KG1 (cell line): ENCODE results near the gene METRNL.
"Not testable (repeated sequence)": the region's sequence is repeated elsewhere in the genome, so short reads cannot be mapped to it uniquely, and the experiment has no call there.

Experiments
- DNase-seq: peaks from one replicate; lab custom pipeline; 2025; lab: John Stamatoyannopoulos, UW

Gene METRNL, protein sequence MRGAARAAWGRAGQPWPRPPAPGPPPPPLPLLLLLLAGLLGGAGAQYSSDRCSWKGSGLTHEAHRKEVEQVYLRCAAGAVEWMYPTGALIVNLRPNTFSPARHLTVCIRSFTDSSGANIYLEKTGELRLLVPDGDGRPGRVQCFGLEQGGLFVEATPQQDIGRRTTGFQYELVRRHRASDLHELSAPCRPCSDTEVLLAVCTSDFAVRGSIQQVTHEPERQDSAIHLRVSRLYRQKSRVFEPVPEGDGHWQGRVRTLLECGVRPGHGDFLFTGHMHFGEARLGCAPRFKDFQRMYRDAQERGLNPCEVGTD

DNA sequence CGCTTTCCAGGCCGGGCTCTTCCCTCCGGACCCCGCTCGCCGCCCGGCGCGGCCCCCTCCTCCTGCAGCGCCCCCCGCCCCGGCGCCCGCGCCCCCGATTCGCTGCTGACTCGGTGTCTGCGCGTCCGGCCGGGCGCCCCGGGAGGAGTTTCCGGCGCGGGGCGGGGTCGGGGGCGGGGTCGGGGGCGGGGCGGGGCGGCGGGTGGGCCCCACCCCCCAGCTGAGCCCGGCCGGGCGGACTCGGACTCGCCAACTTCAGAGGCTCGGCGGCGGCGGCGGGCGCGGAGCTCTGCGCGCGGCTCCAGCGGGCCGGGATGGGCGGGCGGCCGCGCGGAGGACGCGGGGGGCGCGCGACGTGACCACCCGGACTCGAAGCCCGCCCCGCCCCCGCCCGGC is at the start of gene METRNL:
METRNL (plus strand) TSS at position 258 of the 396 bp plus-strand sequence. CDS start 207 bp downstream, outside the sequence.
- no peak for DNase-seq

- no peak for DNase-seq
Measured at GRCh38 chr17:83030432-83030831, 49.0 kb upstream of the METRNL start.

- no peak for DNase-seq
Measured at GRCh38 chr17:83031321-83031945, 48.0 kb upstream of the METRNL start.

DNA sequence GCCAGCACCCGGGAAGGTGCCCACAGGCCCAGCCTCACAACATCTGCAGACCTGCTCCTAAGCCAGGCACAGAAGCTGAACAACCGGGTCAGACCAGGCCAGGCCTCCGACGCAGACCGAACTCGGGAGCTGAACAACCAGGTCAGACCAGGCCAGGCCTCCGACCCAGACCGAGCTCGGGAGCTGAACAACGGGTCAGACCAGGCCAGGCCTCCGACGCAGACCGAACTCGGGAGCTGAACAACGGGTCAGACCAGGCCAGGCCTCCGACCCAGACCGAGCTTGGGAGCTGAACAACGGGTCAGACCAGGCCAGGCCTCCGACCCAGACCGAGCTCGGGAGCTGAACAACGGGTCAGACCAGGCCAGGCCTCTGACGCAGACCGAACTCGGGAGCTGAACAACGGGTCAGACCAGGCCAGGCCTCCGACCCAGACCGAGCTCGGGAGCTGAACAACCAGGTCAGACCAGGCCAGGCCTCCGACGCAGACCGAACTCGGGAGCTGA is 47.4 kb upstream of the METRNL start:
- DNase-seq: not testable (repeated sequence)

GRCh38 chr17:83032781-83033180 is 46.6 kb upstream of the METRNL start:
- DNase-seq: no peak

GRCh38 chr17:83034525-83034924 is 44.9 kb upstream of the METRNL start:
- no peak for DNase-seq

GRCh38 chr17:83035722-83036121 is 43.7 kb upstream of the METRNL start:
- DNase-seq: no peak

- no peak for DNase-seq
Measured at GRCh38 chr17:83036193-83036592, 43.2 kb upstream of the METRNL start.

GRCh38 chr17:83036666-83037065 is 42.7 kb upstream of the METRNL start:
- no peak for DNase-seq

DNA sequence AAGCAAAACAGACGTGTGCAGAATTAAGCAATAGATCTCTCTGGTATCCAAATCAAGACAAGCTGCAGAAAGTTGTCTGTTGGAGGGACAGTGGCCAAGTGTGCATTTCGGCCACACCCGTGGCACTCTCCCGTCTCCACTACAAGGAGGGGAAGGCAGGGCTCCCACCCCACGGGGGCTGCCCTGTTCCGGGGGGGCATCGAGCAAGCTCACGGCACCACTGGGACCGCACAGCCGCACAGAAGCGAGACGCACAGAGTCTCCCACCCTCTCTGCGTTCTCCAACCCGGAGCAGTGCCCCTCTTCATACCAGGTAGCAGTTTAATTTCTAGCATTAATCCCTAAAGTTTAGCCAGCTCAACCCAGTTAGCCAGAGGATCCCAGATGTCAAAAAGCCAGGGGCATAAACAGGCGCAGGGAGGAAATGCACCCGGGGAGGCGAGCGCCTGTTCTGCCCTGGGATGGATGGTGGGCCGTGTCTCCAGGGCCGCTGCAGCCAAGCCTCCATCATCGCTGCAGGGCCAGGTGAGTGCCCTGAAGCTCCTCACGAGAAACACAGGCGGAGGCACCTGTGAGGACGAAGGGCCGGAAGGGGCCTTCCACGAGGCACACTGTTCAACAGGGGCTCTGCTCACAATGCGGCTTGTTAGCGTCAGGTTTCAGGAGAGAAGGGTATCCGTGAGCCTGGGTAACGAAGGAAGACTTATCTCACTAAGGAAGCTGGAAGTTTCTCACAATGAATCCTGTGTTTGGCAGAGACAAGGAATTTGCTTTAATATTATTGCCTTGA is 42.1 kb upstream of the METRNL start:
- DNase-seq: no peak

GRCh38 chr17:83037874-83038165 is 41.6 kb upstream of the METRNL start:
- DNase-seq: no peak

DNA sequence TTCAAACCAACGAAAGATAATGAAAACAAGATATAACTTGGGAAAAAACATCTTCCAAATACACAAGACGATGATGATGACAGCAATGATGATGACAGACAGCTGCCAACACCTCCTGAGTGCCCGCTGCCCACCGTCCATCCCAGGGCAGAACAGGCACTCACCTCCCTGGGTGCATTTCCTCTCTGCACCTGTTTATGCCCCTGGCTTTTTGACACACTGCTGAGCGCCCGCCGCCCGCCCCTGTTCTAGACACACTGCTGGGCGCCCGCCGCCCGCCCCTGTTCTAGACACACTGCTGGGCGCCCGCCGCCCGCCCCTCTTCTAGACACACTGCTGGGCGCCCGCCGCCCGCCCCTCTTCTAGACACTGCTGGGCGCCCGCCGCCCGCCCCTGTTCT is 40.4 kb upstream of the METRNL start:
- not testable (repeated sequence) for DNase-seq

DNA sequence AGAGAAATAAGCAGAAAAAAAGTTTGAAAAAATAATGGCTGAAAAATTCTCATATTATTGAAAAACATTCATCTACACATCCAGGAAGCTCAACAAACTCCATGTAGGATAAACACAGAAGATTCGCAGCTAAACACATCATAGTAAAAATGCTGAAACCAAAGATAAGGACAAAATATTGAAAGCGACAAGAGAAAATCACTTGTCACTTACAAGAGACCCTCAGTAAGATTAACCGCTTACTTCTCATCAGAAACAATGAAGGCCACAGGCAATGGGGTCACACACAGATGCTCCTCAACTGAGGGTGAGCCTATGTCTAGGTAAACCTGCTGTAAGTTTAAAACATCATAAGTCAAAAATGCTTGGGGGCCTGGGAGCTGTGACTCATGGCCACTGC is 38.1 kb upstream of the METRNL start:
- no peak for DNase-seq

DNA sequence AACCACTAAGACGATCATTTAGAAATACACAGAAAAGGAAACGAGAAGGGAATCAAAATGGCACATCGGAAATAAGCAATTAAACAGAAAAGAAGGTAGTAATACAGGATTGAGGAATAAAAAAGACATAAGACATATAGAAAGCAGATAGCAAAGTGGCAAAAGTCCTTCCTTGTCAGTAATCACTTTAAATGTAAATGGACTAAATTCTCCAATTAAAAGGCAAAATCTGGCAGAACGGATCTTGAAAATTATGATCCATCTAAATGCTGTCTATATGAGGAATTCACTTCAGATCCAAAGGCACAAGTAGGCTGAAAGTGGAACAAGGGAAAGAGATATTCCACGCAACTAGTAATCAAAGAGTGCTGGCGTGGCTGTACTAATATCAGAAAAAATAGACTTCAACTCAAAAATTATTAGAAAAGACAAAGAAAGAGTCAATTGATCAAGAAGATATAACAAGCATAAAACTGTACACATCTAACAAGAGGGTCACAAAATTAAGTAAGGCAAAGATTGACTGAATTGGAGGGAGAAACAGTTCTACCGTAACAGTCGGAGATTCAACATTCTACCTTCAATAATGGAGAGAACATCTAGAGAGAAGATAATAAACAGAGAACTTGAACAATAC is 36.8 kb upstream of the METRNL start:
- DNase-seq: no peak

GRCh38 chr17:83044479-83044878 is 34.9 kb upstream of the METRNL start:
- not testable (repeated sequence) for DNase-seq

DNA sequence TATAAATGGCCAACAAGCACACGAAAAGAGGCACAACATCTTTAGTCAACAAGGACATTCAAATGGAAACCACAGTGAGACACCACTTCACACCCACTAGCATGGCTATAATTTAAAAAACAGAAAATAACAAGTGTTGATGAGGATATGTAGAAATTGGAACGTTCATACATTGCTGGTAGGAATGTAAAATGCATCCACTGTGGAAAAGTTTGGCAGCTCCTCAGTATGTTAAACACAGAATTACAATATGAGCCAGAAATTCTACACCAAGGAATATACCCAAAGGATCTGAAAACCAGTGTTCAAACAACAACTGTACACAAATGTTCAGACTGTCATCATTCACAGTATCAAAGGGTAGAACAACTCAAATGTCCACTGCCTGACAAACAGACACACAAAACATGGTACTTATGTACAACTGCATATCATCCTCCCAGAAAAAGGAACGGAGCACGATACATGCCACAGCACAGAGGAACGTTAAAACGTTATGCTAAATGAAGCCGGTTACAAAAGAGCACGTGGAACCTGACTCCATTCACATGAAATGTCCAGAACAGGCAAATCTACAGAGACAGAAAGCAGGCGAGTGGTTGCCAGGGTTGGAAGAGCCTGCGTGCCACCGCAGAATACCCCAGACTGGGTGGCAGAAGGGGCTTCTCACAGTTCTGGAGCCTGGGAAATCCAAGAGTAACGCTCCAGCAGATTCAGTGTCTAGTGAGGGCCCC is 32.8 kb upstream of the METRNL start:
- no peak for DNase-seq

GRCh38 chr17:83047182-83047478 is 32.3 kb upstream of the METRNL start:
- DNase-seq: no peak

- DNase-seq: not testable (repeated sequence)
Measured at GRCh38 chr17:83047818-83048475, 31.5 kb upstream of the METRNL start.

- no peak for DNase-seq
Measured at GRCh38 chr17:83050651-83051395, 28.6 kb upstream of the METRNL start.

DNA sequence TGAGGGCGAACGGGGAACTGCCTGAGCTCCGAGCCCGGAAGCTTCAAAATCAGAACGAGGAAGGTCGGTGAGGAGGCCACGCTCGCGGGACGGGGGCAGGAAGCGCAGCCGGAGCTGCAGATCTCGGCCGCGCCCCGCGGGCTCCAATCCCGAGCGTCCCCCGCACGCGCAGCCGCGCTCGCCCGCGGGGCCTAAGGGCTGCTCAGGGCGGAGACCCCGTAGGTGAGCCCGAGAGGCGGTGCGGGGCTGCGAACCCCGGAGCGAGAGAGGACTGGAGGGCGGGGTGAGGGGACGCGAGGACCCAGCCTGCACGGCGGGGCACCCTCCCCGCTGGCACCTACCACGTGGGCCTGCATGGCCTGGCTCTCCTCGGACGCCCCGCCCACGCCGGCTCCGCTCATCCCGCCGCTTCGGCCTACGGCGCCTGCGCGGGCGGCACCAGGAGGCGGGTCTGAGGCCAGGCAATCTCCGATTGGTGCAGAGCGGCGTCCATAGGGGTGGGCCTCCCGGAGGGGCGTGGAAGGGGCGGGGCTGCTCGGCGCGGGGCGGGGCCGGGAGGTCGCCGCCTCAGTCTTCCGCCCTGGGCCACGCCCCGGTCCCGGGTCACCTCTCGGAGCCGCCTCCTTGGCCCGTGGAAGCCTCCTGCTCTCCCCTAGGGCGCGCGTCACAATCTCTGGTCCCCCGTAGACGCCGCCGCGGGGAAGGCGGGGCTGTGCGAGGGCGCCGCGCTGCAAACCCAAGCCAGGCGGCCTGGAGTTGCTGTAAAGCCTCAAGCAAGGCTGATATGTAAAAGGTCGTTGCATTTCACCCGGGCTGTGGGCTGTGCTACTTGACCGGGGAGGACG is 27.8 kb upstream of the METRNL start:
- DNase-seq: peak; percentile 94
